Activated CD8-positive, alpha-beta memory T cell treated with anti-CD3 and anti-CD28 coated beads, Interleukin-2, amount 50 U/mL, for 48 hours (primary cell): ENCODE measurements around the gene NKAPD1.
"Not testable (repeated sequence)": the region's sequence is repeated elsewhere in the genome, so short reads cannot be mapped to it uniquely, and the experiment has no call there.

Experiments
- DNase-seq: peaks from one replicate; pipeline ENCODE4 v3.0.0-alpha.2; 2020

The NKAPD1 gene

GRCh38 chr11:112073941-112074811 is at the start of gene NKAPD1, which contains the start of gene PIH1D2:
NKAPD1 (plus strand) TSS chr11:112074299; CDS start chr11:112075575, 1,276 bp downstream.
PIH1D2 (minus strand) TSS chr11:112074017; CDS start chr11:112073174, 843 bp downstream.
- peak; percentile 87 for DNase-seq

- DNase-seq: peak; percentile 90
These were observed 49.1 kb upstream of the NKAPD1 start, which contains the start of gene DLAT for GRCh38 chr11:112024773-112025678. DLAT (plus strand) TSS chr11:112025408; CDS start chr11:112025473, 65 bp downstream.

- DNase-seq: no peak
These were observed 48.4 kb upstream of the NKAPD1 start for GRCh38 chr11:112025707-112026106.

- DNase-seq: not testable (repeated sequence)
These were observed 47.2 kb upstream of the NKAPD1 start for GRCh38 chr11:112026784-112027410.

- no peak for DNase-seq
These were observed 44.6 kb upstream of the NKAPD1 start for GRCh38 chr11:112029460-112029859.

- DNase-seq: no peak
These were observed 40.2 kb upstream of the NKAPD1 start for GRCh38 chr11:112033902-112034301.

- no peak for DNase-seq
These were observed 36.6 kb upstream of the NKAPD1 start for GRCh38 chr11:112037527-112037926.

- no peak for DNase-seq
These were observed 31.7 kb upstream of the NKAPD1 start for GRCh38 chr11:112042161-112042960.

- no peak for DNase-seq
These were observed 31.2 kb upstream of the NKAPD1 start for GRCh38 chr11:112042961-112043304.

- no peak for DNase-seq
These were observed 29.1 kb upstream of the NKAPD1 start for GRCh38 chr11:112044961-112045360.

GRCh38 chr11:112046647-112047046 is 27.5 kb upstream of the NKAPD1 start:
- DNase-seq: not testable (repeated sequence)

- DNase-seq: not testable (repeated sequence)
These were observed 25.8 kb upstream of the NKAPD1 start for GRCh38 chr11:112048256-112048655.

GRCh38 chr11:112049777-112050176 is 24.3 kb upstream of the NKAPD1 start:
- no peak for DNase-seq

GRCh38 chr11:112050721-112051120 is 23.4 kb upstream of the NKAPD1 start:
- no peak for DNase-seq

- no peak for DNase-seq
These were observed 22.3 kb upstream of the NKAPD1 start for GRCh38 chr11:112051768-112052167.

- no peak for DNase-seq
These were observed 16.9 kb upstream of the NKAPD1 start for GRCh38 chr11:112057170-112057569.

GRCh38 chr11:112058103-112058502 is 16.0 kb upstream of the NKAPD1 start:
- no peak for DNase-seq

GRCh38 chr11:112062923-112063322 is 11.2 kb upstream of the NKAPD1 start:
- DNase-seq: no peak

GRCh38 chr11:112082729-112083128 is 8.6 kb downstream of the NKAPD1 start:
- no peak for DNase-seq

- peak; percentile 73 for DNase-seq
These were observed 11.8 kb downstream of the NKAPD1 start for GRCh38 chr11:112085822-112086421.

GRCh38 chr11:112086422-112087191 is 12.5 kb downstream of the NKAPD1 start, which contains the start of the genes SDHD and TIMM8B:
SDHD (plus strand) TSS chr11:112086873; CDS start chr11:112086908, 35 bp downstream.
TIMM8B (minus strand) TSS chr11:112086756; CDS start chr11:112086723, 33 bp downstream.
- DNase-seq: peak; percentile 96
